Heart left ventricle (tissue), 13 donors: Measurements from ENCODE around the gene CCDC107.

Experiments used
- POLR2A ChIP-seq, 2 donors: fragments of 450-650 bp; IDR thresholded peaks; one replicate each; pipeline ENCODE4 v1.6.1; 2017; ENCODE audit warnings: antibody characterized with exemption in 2 of 2, mild to moderate bottlenecking in 2 of 2, moderate library complexity in 2 of 2
- TF ChIP-seq, protein P1 (sequence below), 12 donors: fragments of 200-600 bp; sonication (generic) in 4 of 12; IDR thresholded peaks; one replicate each; pipeline versions ENCODE4 v1.5.0 to v1.8.0; 2018 to 2022; ENCODE audit warnings: antibody characterized with exemption in 12 of 12, mild to moderate bottlenecking in 5 of 12
- donor health status: ischemic (EF 13 %, LVEDD 7.1; RV severe dilation, severe dysfunction).
- donor health status: DM: no; HTN: yes; CAD: no.
- donor health status: DM: no; HTN: no; CAD: no.
- donor health status: ischemic (EF 25% LVEDD 6.9; RV normal size, moderate dysfunction).
- donor health status: ischemic (EF 25% LVEDD 5.7; RV mildly dilated, moderate dysfunction).
- donor health status: ischemic (EF 35%, LVEDD 5.7; RV mildly dilated, moderate dysfunction).
- donor health status: nonischemic (EF 11% LVEDD 7.7; RV severe dilation, severe dysfunction).
- donor health status: DM: yes; HTN: yes; CAD: no.
- donor health status: PGD.
- donor health status: ischemic (EF 29% LVEDD 5.4; RV normal size, mild dysfunction).
- donor health status: nonischemic (EF 23%, LVEDD 6.1; RV moderate dilation, normal function).

DNA sequence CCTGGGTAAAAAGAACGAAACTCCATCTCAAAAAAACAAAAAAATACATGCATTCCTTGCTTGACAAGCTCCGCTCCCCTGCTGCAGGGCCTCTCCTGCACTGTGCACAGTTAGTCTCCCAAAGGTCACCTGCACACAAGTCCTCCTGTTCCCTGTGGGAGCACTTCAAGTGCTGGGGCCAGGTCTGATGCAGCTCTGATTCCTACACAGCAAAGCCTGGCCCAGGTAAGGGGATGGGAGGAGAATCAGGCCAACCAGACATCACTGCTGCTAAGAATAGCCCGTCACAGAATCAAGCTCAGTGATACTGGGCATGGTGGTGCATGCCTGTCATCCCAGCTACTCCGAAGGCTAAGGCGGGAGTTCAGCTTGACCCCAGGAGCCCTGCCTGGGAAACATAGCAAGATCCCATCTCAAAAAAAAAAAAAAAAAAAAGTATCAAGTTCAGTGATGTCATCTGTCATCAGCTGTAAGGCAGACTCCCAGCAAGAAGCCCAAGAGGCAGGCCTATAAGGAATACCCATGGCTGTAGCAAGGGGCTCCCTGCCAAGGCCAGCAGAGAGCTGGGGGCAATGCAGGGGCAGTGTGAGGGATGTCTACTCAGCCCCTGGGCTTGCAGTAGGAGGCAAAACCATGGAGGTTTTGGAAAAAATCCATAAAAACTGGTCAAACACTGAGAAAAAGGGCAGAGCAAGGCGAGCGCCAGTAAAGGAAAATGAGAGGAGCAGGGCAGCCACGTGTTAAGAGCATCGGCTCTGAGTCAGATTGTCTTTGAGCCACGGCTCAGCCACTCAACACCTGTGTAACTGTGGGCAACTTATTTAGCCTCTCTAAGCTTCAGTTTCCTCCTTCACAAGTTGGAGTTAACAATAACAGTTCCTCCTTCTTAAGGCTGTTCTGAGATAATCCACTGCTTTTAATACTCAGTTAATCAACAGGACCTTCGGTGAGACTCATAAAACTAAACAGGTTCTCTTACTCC is 28.4 kb downstream of the CCDC107 start:
- TF ChIP-seq, protein P1, sequence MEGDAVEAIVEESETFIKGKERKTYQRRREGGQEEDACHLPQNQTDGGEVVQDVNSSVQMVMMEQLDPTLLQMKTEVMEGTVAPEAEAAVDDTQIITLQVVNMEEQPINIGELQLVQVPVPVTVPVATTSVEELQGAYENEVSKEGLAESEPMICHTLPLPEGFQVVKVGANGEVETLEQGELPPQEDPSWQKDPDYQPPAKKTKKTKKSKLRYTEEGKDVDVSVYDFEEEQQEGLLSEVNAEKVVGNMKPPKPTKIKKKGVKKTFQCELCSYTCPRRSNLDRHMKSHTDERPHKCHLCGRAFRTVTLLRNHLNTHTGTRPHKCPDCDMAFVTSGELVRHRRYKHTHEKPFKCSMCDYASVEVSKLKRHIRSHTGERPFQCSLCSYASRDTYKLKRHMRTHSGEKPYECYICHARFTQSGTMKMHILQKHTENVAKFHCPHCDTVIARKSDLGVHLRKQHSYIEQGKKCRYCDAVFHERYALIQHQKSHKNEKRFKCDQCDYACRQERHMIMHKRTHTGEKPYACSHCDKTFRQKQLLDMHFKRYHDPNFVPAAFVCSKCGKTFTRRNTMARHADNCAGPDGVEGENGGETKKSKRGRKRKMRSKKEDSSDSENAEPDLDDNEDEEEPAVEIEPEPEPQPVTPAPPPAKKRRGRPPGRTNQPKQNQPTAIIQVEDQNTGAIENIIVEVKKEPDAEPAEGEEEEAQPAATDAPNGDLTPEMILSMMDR (IDR thresholded peaks at IDR 0.05) = no peak
- no peak for TF ChIP-seq POLR2A (IDR thresholded peaks at IDR 0.05)
